RWPE2 (cell line): ENCODE measurements around the gene SH3GLB2.

Source experiments
- ATAC-seq: fragments of 200-7000 bp; cut with Tn5 transposase; 3 replicates; pipeline ENCODE4 v1.9.1; 2021; ENCODE audit warnings: low read depth
- DNase-seq: peaks from one replicate; pipeline ENCODE4 v3.0.0-alpha.2; 2020; ENCODE audit warnings: low spot score
- H3K27ac ChIP-seq: fragments of 450-650 bp; 2 replicates; pipeline ENCODE4 v1.5.1; 2017; ENCODE audit warnings: mild to moderate bottlenecking; ENCODE audit not compliant: poor library complexity, severe bottlenecking
- H3K27me3 ChIP-seq: fragments of 250-450 bp; sonication (Bioruptor Pico); 2 replicates; pipeline ENCODE4 v1.5.1; 2021; ENCODE audit warnings: mild to moderate bottlenecking, moderate library complexity; ENCODE audit not compliant: insufficient read depth, poor library complexity, severe bottlenecking
- H3K36me3 ChIP-seq: fragments of 250-450 bp; sonication (Bioruptor Pico); 2 replicates; pipeline ENCODE4 v1.5.1; 2020; ENCODE audit warnings: low read depth, mild to moderate bottlenecking, moderate library complexity
- H3K4me1 ChIP-seq: fragments of 250-450 bp; sonication (Bioruptor Pico); 2 replicates; pipeline ENCODE4 v1.5.1; 2021; ENCODE audit warnings: mild to moderate bottlenecking, moderate library complexity; ENCODE audit not compliant: insufficient read depth, poor library complexity, severe bottlenecking
- H3K4me3 ChIP-seq: fragments of 250-450 bp; sonication (Bioruptor Pico); 2 replicates; pipeline ENCODE4 v1.5.1; 2021; ENCODE audit warnings: mild to moderate bottlenecking, moderate library complexity; ENCODE audit not compliant: severe bottlenecking
- H3K9me3 ChIP-seq: fragments of 250-450 bp; sonication (Bioruptor Pico); 2 replicates; pipeline ENCODE4 v1.5.1; 2021; ENCODE audit warnings: mild to moderate bottlenecking, moderate library complexity; ENCODE audit not compliant: severe bottlenecking
- CTCF ChIP-seq: fragments of 450-650 bp; IDR thresholded peaks from one replicate; pipeline ENCODE4 v1.5.1; 2017; ENCODE audit warnings: mild to moderate bottlenecking, moderate library complexity; ENCODE audit not compliant: poor library complexity, severe bottlenecking

SH3GLB2 gene

GRCh38 chr9:129028192-129028966 lies at the start of gene SH3GLB2:
Gene SH3GLB2 (minus strand): TSS chr9:129028331. CDS start chr9:129028154, 177 bp downstream.
- peaks cover 8% of the 10 kb centered on the region for H3K4me1 ChIP-seq
- no peaks in the 10 kb centered on the region for H3K36me3 ChIP-seq
- DNase-seq, result peak; percentile 94
- no peaks in the 10 kb centered on the region for H3K9me3 ChIP-seq
- H3K27me3 ChIP-seq, result no peaks in the 10 kb centered on the region
- peak; percentile 96 for TF ChIP-seq CTCF
- H3K4me3 ChIP-seq, result peak within 1 kb of the TSS; percentile 88
- ATAC-seq, result peak; percentile 79
- H3K27ac ChIP-seq, result peak within 1 kb of the TSS; percentile 31

GRCh38 chr9:129077236-129077635 lies 49.1 kb upstream of the SH3GLB2 start:
- Histone ChIP-seq H3K4me3 (no peak overlapping the region), H3K4me1 (peaks cover 5% of the 10 kb centered on the region), H3K36me3 (no peaks in the 10 kb centered on the region), H3K9me3 (no peaks in the 10 kb centered on the region), H3K27me3 (no peaks in the 10 kb centered on the region), H3K27ac (no peak overlapping the region)
- ATAC-seq (no peak), DNase-seq (no peak)
- no peak for TF ChIP-seq CTCF

GRCh38 chr9:129076640-129077037 lies 48.5 kb upstream of the SH3GLB2 start:
- DNase-seq (no peak), ATAC-seq (no peak)
- Histone ChIP-seq H3K27me3 (no peaks in the 10 kb centered on the region), H3K27ac (no peak overlapping the region), H3K36me3 (no peaks in the 10 kb centered on the region), H3K4me1 (peaks cover 5% of the 10 kb centered on the region), H3K9me3 (no peaks in the 10 kb centered on the region), H3K4me3 (no peak overlapping the region)
- TF ChIP-seq CTCF, result no peak

GRCh38 chr9:129075996-129076639 lies 48.0 kb upstream of the SH3GLB2 start:
- DNase-seq (no peak), ATAC-seq (no peak)
- TF ChIP-seq CTCF, result no peak
- Histone ChIP-seq H3K4me1 (peaks cover 5% of the 10 kb centered on the region), H3K27me3 (no peaks in the 10 kb centered on the region), H3K36me3 (no peaks in the 10 kb centered on the region), H3K27ac (no peak overlapping the region), H3K4me3 (no peak overlapping the region), H3K9me3 (no peaks in the 10 kb centered on the region)

- no peaks in the 10 kb centered on the region for H3K9me3 ChIP-seq
- no peaks in the 10 kb centered on the region for H3K4me1 ChIP-seq
- DNase-seq, result no peak
- no peaks in the 10 kb centered on the region for H3K36me3 ChIP-seq
- H3K4me3 ChIP-seq, result no peak overlapping the region
- no peaks in the 10 kb centered on the region for H3K27me3 ChIP-seq
- no peak for ATAC-seq
- no peak overlapping the region for H3K27ac ChIP-seq
- no peak for TF ChIP-seq CTCF
Measured at GRCh38 chr9:129074106-129074505, 46.0 kb upstream of the SH3GLB2 start.
